GM12801 (cell line): ENCODE data around the gene PRR29.

ENCODE experiments used
- CTCF ChIP-seq: IDR thresholded peaks from one replicate; pipeline ENCODE4 v1.5.1; 2011; ENCODE audit warnings: control low read depth; ENCODE audit not compliant: insufficient read length; ENCODE audit errors: extremely low read depth

Gene PRR29

GRCh38 chr17:64001091-64001579 is 3.0 kb downstream of the PRR29 start:
- no peak for TF ChIP-seq CTCF

- no peak for TF ChIP-seq CTCF
These were observed 3.8 kb downstream of the PRR29 start for GRCh38 chr17:64001763-64002529.

DNA sequence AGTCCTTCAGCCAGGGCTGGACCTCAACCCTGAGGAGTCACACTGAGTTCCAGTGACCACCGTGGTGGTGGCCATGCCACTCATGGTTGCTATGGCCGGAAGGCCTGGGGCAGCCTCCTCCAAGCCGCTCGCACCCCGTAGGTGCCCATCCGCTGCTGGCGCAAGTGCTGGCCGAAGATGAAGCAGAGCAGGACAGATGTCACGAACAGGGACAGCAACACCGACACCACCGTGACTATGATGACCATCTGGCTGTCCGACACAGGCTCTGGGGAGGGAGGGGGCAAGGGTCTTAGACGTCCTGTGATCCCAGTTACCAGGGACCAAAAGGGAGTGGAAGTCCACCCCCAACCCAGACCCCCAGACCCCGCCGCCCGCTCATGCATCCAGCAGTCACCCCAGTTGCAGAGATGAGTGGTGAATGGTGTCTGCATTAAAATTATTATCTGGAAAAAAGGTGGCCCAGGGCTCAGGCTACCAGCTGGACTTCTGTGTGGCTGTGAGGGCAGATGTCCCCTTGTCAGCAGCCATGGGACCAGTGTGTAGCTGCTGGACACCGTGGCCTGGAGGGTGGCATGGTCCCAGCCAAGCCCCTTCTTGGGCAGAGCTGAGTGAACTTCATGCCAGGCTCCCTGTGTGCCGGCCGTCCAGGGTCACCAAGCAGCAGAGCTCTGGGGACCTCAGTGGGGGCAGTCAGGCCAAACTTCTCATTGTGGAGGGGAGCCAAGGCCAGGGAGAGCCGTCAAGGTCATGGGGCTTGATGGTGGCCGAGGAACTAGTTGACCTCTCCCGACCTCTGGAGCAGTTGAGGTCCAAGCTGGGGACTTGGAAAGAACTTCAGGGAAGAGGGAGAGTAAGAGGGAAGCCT is 4.7 kb downstream of the PRR29 start:
- no peak for TF ChIP-seq CTCF

GRCh38 chr17:64003526-64004121 is 5.5 kb downstream of the PRR29 start:
- no peak for TF ChIP-seq CTCF

GRCh38 chr17:64004218-64004770 is 6.1 kb downstream of the PRR29 start:
- TF ChIP-seq CTCF: no peak

GRCh38 chr17:64004903-64005733 is 7.0 kb downstream of the PRR29 start:
- no peak for TF ChIP-seq CTCF
